Stimulated activated CD8-positive, alpha-beta memory T cell treated with anti-CD3 and anti-CD28 coated beads, Interleukin-4, amount 100 ng/mL, for 4 hours (primary cell): ENCODE measurements around the gene KYNU.
"Not testable (repeated sequence)": the region's sequence is repeated elsewhere in the genome, so short reads cannot be mapped to it uniquely, and the experiment has no call there.

Experiments used
- DNase-seq, 2 donors: peaks; one replicate each; pipeline ENCODE4 v3.0.0-alpha.2; 2020; ENCODE audit warnings: low read depth in 2 of 2, low spot score in 1 of 2

The KYNU gene

GRCh38 chr2:142877216-142877838 lies at the start of gene KYNU:
Gene KYNU, plus strand, starts transcription at chr2:142877664. Its CDS starts 7,704 bp downstream, at chr2:142885368.
- no peak for DNase-seq

DNA sequence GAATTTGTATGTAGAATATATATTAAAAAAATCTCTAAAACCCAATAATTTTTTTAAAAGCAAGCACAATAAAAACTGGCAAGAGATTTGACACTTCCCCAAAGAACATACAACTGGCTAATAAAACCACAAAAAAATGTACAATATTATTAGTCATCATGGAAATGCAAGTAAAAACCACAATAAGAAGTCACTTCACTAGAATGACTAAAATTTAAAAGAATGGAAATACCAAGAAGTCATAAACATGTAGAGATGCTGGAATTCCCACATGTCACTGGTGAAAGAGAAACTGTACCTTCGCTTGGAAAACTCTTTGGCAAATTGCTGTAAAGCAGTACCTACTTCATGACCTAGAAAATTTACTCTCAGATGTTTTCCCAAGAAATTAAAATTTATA lies 43.4 kb upstream of the KYNU start:
- DNase-seq: no peak

DNA sequence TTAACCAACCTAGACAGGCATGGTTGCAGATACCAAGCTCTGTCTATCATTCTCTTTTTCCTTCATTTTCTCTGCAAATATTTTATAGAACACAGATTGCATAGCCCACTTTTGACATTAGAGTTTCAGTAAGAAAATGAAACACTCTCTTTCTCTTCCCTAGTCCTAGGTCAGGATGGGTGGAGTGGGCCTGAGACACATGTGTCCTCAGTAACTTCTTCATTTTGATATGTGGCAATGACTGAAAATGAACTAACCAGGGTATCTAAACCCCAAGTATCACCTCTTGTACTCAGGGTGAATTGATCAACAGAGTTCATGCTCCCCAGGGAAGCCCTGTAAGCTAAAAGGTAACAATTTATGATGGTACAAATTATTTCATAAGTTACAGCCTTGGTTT lies 37.0 kb upstream of the KYNU start:
- DNase-seq: no peak

DNA sequence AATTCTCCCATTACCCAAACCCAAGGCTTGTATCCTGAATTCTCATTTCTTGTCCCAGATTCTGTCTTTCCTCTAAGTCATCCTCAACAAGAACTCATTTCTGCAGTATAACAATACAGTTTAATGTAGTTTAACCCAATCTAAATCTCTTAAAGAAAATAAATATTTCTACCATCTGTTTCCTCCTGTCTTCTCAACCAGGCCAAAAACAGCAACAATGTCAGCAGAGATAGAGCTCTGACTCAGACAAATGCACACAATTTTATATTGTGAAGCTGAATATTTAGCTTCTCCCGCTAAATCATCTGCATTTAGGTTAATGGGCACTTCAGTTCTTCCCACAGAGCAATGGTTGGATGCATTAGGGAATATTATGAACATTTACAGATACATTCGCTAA lies 35.7 kb upstream of the KYNU start:
- no peak for DNase-seq

- DNase-seq: no peak
Observed at GRCh38 chr2:142842369-142842768, 35.1 kb upstream of the KYNU start.

DNA sequence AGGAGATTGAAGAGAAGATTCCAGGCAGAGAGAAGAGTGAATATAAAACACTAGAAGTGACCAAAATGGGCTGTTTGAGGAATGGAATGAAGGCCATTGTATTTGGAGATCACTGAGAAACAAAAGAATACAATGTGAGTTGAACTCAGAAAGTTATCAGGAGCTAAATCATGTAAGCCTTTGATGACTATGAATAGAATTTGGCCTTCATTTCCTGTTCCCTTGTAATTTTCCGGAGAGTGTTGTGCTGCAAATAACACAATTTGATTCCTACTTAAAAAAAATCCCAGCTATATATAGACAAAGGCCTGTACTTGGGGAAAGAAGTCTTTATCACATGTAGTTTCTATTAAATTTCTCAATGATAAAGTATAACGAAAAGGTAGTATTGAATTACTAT lies 33.7 kb upstream of the KYNU start:
- DNase-seq: no peak

GRCh38 chr2:142848023-142848606 lies 29.3 kb upstream of the KYNU start:
- DNase-seq: no peak

DNA sequence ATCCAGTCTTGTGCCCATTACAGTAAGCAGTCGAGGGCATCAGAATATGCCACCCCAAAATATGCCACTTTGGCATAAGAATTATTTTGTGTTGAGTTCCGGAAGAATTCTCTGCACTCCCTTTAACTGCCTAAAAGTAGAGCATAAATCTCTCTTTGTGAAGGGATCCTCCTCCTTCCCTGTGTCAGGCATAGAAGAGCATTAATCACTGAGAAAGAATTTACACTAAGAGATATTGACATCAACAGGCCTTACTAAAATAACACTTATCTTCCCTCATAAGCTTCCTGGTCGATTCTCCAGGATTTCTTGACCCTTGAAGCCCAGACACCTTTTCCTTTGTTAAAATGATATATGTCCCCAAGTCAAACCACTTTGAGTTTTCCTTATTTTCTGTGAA lies 27.6 kb upstream of the KYNU start:
- no peak for DNase-seq

GRCh38 chr2:142853912-142854311 lies 23.6 kb upstream of the KYNU start:
- no peak for DNase-seq

GRCh38 chr2:142857256-142858164 lies 20.0 kb upstream of the KYNU start:
- no peak for DNase-seq

GRCh38 chr2:142858961-142859360 lies 18.5 kb upstream of the KYNU start:
- no peak for DNase-seq

GRCh38 chr2:142862299-142862698 lies 15.2 kb upstream of the KYNU start:
- DNase-seq: no peak

GRCh38 chr2:142862847-142863246 lies 14.6 kb upstream of the KYNU start:
- DNase-seq: no peak

- DNase-seq: no peak
Observed at GRCh38 chr2:142863485-142863961, 13.9 kb upstream of the KYNU start.

- DNase-seq: not testable (repeated sequence)
Observed at GRCh38 chr2:142864605-142865004, 12.9 kb upstream of the KYNU start.

- DNase-seq: no peak
Observed at GRCh38 chr2:142865924-142866323, 11.5 kb upstream of the KYNU start.

DNA sequence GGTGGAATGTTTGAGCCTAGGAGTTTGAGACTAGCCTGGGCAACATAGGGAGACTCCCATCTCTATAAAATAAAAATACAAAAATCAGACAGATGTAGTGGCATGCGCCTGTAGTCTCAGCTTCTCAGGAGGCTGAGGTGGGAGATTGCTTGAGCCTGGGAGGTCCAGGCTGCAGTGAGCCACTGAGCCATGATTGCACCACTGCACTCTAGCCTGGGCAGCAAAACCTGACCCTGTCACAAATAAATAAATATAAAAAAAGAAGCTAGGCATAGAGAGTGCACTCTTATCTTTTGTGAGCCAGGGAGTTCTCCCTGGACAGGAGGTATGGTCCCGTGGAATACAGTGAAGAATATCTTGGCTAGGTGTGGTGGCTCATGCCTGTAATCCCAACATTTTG lies 11.0 kb upstream of the KYNU start:
- no peak for DNase-seq

- DNase-seq: no peak
Observed at GRCh38 chr2:142867136-142867535, 10.3 kb upstream of the KYNU start.

DNA sequence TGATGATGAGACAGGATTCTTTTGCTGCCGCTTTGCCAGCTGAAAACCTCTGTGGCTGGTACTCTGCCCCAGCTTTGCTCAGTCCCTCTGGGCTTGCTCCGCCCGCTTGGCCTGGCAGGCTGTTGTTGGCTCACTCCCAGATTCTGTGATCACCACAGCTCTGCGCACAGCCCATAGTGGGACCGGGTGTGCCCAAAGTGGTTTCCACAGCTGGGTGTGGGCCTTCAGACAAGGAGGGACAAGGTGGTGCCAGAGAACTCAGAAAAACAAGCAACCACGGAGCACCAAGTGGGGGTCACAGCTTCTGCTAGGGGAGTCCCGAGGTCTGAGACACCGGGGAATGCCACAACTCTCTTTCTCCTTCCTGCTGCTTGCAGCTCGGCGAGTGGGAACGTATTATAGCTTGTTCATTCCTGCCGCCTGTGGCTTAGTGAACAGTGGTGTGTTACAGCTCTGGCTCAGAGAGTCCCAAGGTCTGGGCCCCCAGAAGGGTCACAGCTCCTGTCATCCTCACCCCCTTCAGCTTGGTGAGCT lies 9.2 kb upstream of the KYNU start:
- no peak for DNase-seq

- not testable (repeated sequence) for DNase-seq
Observed at GRCh38 chr2:142869065-142869460, 8.4 kb upstream of the KYNU start.

GRCh38 chr2:142869461-142870106 lies 7.9 kb upstream of the KYNU start:
- no peak for DNase-seq
